Ramos (cell line): ENCODE data around the gene EFCAB6.

Experiments
- in situ Hi-C: fragments of 300-500 bp; cut with MboI; formaldehyde crosslinking; loops from one replicate; pipeline ENCODE4 v1.14.3; 2022; ENCODE audit warnings: low sequenced_read_pairs; ENCODE audit not compliant: unreplicated experiment

Gene EFCAB6

GRCh38 chr22:43847376-43848289, 35.5 kb upstream of the EFCAB6 start:
- in situ Hi-C loops = no loop called here

- in situ Hi-C loops = no loop called here
These were observed 34.9 kb upstream of the EFCAB6 start for GRCh38 chr22:43846966-43847365.

DNA sequence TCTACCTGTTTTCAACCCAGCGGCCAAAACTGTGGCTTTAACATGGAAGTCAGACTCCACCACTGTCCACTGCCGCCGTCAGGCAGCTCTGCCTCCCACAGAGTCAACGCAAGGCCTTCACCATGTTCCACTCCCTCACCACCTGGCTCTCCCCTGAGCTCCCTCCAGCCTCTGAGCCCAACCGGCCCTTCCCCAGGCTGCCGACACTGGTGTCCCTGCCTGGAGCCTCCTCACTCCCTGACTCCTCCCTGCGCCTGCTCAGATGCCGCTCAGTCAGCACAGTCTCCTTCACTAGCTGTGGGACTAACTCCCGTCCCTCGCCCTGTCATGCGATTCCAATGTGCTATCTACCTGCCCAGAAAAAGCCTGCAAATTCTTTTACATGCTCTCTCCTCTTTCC, 33.9 kb upstream of the EFCAB6 start:
- in situ Hi-C loops = no loop called here

- in situ Hi-C loops = no loop called here
These were observed 32.7 kb upstream of the EFCAB6 start for GRCh38 chr22:43844560-43845545.

GRCh38 chr22:43843783-43844530, 31.9 kb upstream of the EFCAB6 start:
- in situ Hi-C loops = no loop called here

GRCh38 chr22:43841742-43842141, 29.6 kb upstream of the EFCAB6 start:
- in situ Hi-C loops = no loop called here

DNA sequence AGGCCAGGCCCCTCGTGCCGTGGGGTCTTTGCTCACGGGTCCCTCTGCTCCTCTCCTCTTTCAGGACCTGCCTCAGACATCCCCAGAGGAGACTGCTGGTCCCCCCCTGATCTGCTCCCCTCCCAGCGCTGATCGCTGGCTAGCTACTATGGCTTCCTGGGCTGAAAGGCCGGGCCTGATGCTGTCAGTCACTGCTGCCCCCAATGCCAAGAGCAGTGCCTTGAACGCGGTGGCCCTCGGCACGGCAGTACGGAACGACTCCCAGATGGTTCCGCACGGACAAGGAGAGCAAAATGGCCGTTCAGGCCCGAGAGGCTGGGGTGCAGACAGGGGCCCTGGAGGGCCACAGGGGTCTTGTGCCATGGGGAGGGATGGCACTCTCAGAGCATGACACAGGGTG, 28.7 kb upstream of the EFCAB6 start:
- in situ Hi-C loops = no loop called here

GRCh38 chr22:43840431-43840830, 28.3 kb upstream of the EFCAB6 start:
- in situ Hi-C loops = no loop called here

GRCh38 chr22:43839781-43840180, 27.7 kb upstream of the EFCAB6 start:
- in situ Hi-C loops = no loop called here

DNA sequence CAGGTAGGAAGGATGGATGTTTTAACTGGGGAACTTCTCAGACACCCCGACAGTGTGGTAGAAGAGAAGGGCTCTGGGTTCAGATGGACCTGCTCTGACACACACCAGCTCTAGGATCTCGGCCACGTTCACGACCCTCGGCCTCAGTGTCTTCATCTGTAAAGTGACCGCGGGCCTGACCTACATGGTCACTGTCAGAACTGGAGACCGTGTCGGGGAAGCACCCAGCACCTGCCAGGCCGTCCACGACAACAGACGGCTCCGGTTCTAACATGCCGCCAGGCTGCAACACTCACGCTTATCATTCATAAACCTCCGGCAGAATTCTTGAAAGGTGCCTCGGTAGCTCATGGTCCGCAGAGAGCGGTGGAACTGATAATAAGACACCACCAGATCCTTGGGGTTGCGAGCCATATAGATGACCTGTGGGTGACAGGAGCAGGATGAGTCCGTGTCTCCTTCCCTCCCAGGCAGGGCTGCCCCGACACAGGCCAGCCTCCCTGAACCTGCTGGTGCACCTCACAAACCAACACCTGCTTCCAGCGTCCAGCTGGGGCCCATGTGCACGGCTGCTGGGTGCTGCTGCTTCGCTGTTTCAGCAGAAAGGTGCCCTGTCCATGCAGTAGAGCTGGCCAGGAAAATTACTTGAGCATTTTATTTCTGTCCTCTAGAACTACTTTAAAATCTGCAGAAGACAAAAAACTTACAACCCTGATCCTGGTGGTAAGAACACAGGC, 26.6 kb upstream of the EFCAB6 start:
- in situ Hi-C loops = no loop called here

DNA sequence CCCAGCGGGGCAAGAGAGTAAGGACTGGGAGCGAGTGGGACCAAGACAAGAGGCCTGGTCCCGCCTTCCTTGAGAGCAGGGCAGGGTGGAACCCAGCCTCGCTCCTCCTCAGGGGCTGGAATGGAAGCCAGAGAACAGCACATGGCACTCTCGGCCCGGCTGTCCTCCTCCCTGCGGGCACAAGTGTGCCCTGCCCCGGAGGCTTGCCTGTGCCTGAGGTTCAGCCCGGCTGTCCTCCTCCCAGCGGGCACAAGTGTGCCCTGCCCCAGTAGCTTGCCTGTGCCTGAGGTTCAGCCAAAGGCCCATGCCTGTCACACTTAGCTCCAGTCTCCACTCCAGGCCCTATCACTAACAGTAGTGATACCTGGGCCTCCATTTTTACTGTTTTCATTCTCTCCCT, 26.1 kb upstream of the EFCAB6 start:
- in situ Hi-C loops = no loop called here

DNA sequence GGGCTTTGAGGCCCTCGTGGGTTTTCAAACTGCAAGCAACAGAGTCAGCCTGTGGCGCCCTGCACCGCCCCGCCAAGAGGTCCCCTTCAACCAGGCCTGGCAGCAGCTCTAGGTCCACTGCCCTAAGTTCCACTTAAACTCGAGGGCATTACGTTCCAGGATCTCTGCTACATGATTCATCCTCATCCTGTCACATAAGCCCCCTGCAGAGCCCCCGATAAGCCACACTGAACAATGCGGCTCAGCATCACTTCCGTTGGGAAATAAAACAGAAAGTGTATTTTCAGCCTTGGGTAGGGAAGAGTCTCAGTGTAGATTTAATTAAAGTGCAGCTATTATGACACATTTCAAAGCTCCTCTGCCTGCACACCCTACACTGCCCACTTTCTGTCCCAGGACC, 25.6 kb upstream of the EFCAB6 start:
- in situ Hi-C loops = no loop called here

GRCh38 chr22:43835736-43836135, 23.6 kb upstream of the EFCAB6 start:
- in situ Hi-C loops = no loop called here

DNA sequence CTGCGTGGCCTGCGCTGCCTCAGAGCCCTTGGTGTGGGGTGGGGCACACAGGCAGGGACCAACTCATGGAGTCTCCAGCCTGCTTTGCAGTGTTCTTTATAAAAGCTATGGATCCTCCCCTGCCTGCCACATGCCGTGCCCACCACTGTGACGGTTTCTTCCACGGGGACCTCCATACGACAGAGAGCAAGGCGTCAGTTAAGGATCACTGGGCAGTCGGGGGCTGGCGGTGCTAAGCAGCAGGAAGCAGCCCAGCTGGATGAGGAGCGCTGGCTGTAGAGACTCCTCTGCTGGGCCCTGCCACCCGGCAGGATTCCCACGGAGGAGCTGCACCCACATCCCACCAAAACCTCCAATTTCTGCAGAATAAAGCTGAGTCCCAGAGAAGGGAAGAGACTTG, 23.1 kb upstream of the EFCAB6 start:
- in situ Hi-C loops = no loop called here

DNA sequence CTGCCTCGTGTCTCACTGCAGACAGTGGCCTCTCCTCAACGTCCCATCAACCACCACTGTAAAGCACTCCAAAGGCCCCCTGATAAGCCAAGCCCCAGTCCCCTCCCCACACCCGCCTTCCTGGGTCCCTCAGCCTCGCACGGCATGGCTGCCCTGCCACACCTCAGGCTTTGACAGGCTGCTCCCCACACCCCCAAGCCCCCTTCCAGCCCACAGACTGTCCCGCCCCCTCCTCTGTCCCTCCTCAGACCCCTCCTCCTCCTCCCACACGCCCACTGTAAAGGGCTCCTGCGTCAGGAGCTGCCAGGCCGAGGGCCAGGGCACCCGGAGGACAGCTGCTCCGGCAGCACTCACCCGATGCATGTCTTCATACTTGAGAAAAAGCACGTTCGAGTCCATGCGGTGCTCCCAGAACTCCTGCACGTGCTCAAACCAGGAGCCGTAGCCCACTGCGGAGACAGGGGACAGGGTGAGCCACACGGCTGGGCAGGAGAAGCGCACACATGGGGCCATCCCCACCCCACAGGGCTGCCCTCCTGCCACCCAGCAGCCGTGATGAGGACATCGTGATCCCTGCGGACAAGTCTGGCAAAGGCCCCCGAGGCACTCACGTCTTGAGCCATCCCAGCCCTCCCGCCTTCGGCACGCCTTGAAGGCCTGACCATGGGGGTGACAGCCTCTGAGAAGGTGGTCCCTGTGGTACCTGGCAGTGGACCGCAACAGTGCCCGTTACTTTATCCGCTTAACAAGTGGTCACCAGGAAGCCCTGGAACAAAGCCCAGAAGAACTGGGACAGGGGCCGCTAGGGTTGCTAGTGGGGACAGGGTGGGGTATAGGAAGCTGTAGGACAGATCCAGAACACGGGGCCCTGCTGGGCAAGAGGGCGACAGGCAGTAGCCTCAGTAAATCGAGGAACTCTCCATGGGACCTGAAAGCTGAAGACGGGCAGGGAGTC, 21.5 kb upstream of the EFCAB6 start:
- in situ Hi-C loops = no loop called here

GRCh38 chr22:43832393-43833265, 20.5 kb upstream of the EFCAB6 start:
- in situ Hi-C loops = no loop called here

- in situ Hi-C loops = no loop called here
These were observed 19.7 kb upstream of the EFCAB6 start for GRCh38 chr22:43831561-43832392.
